SK-N-SH treated with all-trans-retinoic acid at 6 μM for 48 hours (cell line): ENCODE measurements around the gene CYB5A.

Experiments used
- ARNTL ChIP-seq: fragments of 450-650 bp; formaldehyde crosslinking; IDR thresholded peaks from 2 replicates; pipeline ENCODE4 v1.5.0; 2020; ENCODE audit warnings: low read depth, mild to moderate bottlenecking, moderate library complexity, borderline replicate concordance
- CSDC2 ChIP-seq: fragments of 250-450 bp; sonication (Bioruptor Pico); IDR thresholded peaks from 2 replicates; pipeline ENCODE4 v1.5.0; 2020; ENCODE audit warnings: mild to moderate bottlenecking, moderate library complexity
- CSRNP3 ChIP-seq: fragments of 250-450 bp; sonication (Bioruptor Pico); IDR thresholded peaks from 2 replicates; pipeline ENCODE4 v1.5.1; 2021; ENCODE audit warnings: mild to moderate bottlenecking, moderate library complexity
- ESRRG ChIP-seq: fragments of 250-450 bp; sonication (Bioruptor Pico); IDR thresholded peaks from 2 replicates; pipeline ENCODE4 v1.6.1; 2021; ENCODE audit warnings: mild to moderate bottlenecking
- GLIS3 ChIP-seq: fragments of 250-450 bp; sonication (Bioruptor Pico); IDR thresholded peaks from 2 replicates; pipeline ENCODE4 v1.5.0; 2020; ENCODE audit warnings: mild to moderate bottlenecking, moderate library complexity
- PATZ1 ChIP-seq: fragments of 250-450 bp; sonication (Bioruptor Pico); IDR thresholded peaks from 2 replicates; pipeline ENCODE4 v1.8.0; 2020; ENCODE audit warnings: mild to moderate bottlenecking, moderate library complexity, borderline replicate concordance
- POU6F1 ChIP-seq: fragments of 250-450 bp; sonication (Bioruptor Pico); IDR thresholded peaks from 2 replicates; pipeline ENCODE4 v1.8.0; 2021; ENCODE audit warnings: low read depth, mild to moderate bottlenecking, moderate library complexity, borderline replicate concordance
- TCF4 ChIP-seq: fragments of 250-450 bp; sonication (Bioruptor Pico); IDR thresholded peaks from 2 replicates; pipeline ENCODE4 v1.8.0; 2021; ENCODE audit warnings: mild to moderate bottlenecking, moderate library complexity, borderline replicate concordance
- TSHZ2 ChIP-seq: fragments of 250-450 bp; sonication (Bioruptor Pico); IDR thresholded peaks from 2 replicates; pipeline ENCODE4 v1.5.0; 2020; ENCODE audit warnings: mild to moderate bottlenecking, moderate library complexity
- ZFP3 ChIP-seq: fragments of 250-450 bp; sonication (Bioruptor Pico); IDR thresholded peaks from 2 replicates; pipeline ENCODE4 v1.5.0; 2020; ENCODE audit warnings: mild to moderate bottlenecking, moderate library complexity
- ZFP30 ChIP-seq: fragments of 450-650 bp; formaldehyde crosslinking; IDR thresholded peaks from 2 replicates; pipeline ENCODE4 v1.5.0; 2022; ENCODE audit warnings: mild to moderate bottlenecking, moderate library complexity
- ZNF8 ChIP-seq: fragments of 450-650 bp; formaldehyde crosslinking; IDR thresholded peaks from 2 replicates; pipeline ENCODE4 v1.5.0; 2020; ENCODE audit warnings: mild to moderate bottlenecking, moderate library complexity

GRCh38 chr18:74248189-74248588 lies 43.6 kb downstream of the CYB5A start:
- TF ChIP-seq ZNF8 (no peak), ARNTL (CRISPR knock-in tag) (no peak), CSRNP3 (CRISPR knock-in tag) (no peak), CSDC2 (no peak), POU6F1 (no peak), ESRRG (CRISPR knock-in tag) (no peak), ZFP30 (CRISPR knock-in tag) (no peak), GLIS3 (no peak), TSHZ2 (CRISPR knock-in tag) (no peak), PATZ1 (CRISPR knock-in tag) (no peak), TCF4 (no peak), ZFP3 (CRISPR knock-in tag) (no peak)
